ENCODE data around the gene WIPF2. TPM values are rescaled to one million over a fixed set of nuclear protein-coding genes. Genes with fewer than 3 reads are reported as not detected.
"Not testable (repeated sequence)": the region's sequence is repeated elsewhere in the genome, so short reads cannot be mapped to it uniquely, and the experiment has no call there.

Gene WIPF2
- total RNA-seq, 1 donor, result 11.8 TPM

GRCh38 chr17:40218006-40218739, 931 bp upstream of the WIPF2 start:
- H3K27me3 ChIP-seq (ENCODE audit: insufficient read depth, low read length), result no peaks in the 10 kb centered on the region
- H3K4me3 ChIP-seq (ENCODE audit: low read length), result peak overlapping the region; percentile 69
- H3K4me1 ChIP-seq (ENCODE audit: insufficient read depth, low read length), result peaks cover 22% of the 10 kb centered on the region
- H3K9me3 ChIP-seq (ENCODE audit: low read depth, low read length), result no peaks in the 10 kb centered on the region

- peaks cover 26% of the 10 kb centered on the region for H3K4me1 ChIP-seq (ENCODE audit: insufficient read depth, low read length)
- no peaks in the 10 kb centered on the region for H3K27me3 ChIP-seq (ENCODE audit: insufficient read depth, low read length)
- H3K9me3 ChIP-seq (ENCODE audit: low read depth, low read length), result no peaks in the 10 kb centered on the region
- H3K4me3 ChIP-seq (ENCODE audit: low read length), result peak overlapping the region; percentile 69
Observed at GRCh38 chr17:40219594-40220338, 662 bp downstream of the WIPF2 start.

GRCh38 chr17:40224718-40225550, 5.8 kb downstream of the WIPF2 start:
- Histone ChIP-seq H3K9me3 (ENCODE audit: low read depth, low read length) (no peaks in the 10 kb centered on the region), H3K27me3 (ENCODE audit: insufficient read depth, low read length) (no peaks in the 10 kb centered on the region), H3K4me1 (ENCODE audit: insufficient read depth, low read length) (peaks cover 21% of the 10 kb centered on the region), H3K4me3 (ENCODE audit: low read length) (no peak overlapping the region)

DNA sequence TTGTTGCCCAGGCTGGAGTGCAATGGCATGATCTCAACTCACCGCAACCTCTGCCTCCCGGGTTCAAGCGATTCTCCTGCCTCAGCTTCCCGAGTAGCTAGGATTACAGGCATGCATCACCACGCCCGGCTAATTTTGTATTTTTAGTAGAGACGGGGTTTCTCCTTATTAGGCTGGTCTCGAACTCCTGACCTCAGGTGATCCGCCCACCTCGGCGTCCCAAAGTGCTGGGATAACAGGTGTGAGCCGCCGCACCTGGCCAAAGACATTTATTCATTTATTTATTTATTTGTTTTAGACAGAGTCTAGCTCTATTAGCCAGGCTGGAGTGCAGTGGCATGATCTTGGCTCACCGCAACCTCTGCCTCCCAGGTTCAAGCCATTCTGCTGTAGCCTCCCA, 10.0 kb downstream of the WIPF2 start:
- H3K27me3 ChIP-seq (ENCODE audit: insufficient read depth, low read length), result not testable (repeated sequence)

DNA sequence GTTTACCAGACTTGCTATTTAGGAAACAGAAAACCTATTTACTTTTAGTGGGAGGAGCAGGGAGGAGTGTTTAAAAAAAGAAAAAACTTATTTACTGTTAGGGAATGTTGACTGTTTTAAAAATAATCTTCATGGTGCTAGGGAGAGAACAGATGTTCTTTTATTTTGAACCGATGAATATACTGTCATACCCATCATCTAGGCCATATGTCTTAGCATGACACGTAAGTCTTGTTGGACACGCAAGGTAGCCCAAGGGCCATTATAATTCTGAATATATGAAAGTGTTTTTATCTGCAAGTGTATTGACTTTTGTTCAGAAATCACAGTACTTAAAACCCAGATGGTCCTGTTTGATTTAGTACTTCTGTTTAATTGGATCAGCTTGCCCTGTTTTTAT, 11.6 kb downstream of the WIPF2 start:
- H3K4me1 ChIP-seq (ENCODE audit: insufficient read depth, low read length), result peaks cover under 1% of the 10 kb centered on the region
- no peaks in the 10 kb centered on the region for H3K9me3 ChIP-seq (ENCODE audit: low read depth, low read length)
- H3K27me3 ChIP-seq (ENCODE audit: insufficient read depth, low read length), result no peaks in the 10 kb centered on the region
- no peak overlapping the region for H3K4me3 ChIP-seq (ENCODE audit: low read length)

More for the DNA sequence above, 10.0 kb downstream of the WIPF2 start:
- H3K4me3 ChIP-seq (ENCODE audit: low read length); H3K4me1 ChIP-seq (ENCODE audit: insufficient read depth, low read length); H3K9me3 ChIP-seq (ENCODE audit: low read depth, low read length): not testable (repeated sequence)

- H3K9me3 ChIP-seq (ENCODE audit: low read depth, low read length); H3K4me1 ChIP-seq (ENCODE audit: insufficient read depth, low read length); H3K27me3 ChIP-seq (ENCODE audit: insufficient read depth, low read length); H3K4me3 ChIP-seq (ENCODE audit: low read length): not testable (repeated sequence)
Observed at GRCh38 chr17:40231928-40232327, 12.8 kb downstream of the WIPF2 start.

- Histone ChIP-seq H3K27me3 (ENCODE audit: insufficient read depth, low read length) (no peaks in the 10 kb centered on the region), H3K9me3 (ENCODE audit: low read depth, low read length) (no peaks in the 10 kb centered on the region), H3K4me1 (ENCODE audit: insufficient read depth, low read length) (no peaks in the 10 kb centered on the region), H3K4me3 (ENCODE audit: low read length) (no peak overlapping the region)
Observed at GRCh38 chr17:40241252-40241834, 22.2 kb downstream of the WIPF2 start.

DNA sequence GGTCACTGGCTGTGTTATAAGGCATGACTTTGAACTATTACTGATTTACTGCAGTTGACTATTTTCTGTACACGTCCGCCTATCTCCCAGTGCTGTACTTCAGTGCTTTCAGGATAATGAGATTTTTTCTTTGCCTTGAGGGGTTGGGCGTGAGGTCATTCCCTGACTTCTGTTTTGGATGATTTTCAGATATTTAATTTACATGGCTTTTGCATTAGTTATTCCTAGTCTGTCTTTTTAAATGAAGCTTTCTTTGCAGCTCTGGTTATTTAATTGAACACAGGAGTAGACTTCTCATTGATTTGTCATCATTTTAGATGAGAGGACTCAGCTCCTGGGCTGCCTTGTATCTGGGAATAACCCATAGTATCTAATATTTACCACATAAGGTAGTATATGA, 23.7 kb downstream of the WIPF2 start:
- no peaks in the 10 kb centered on the region for H3K4me1 ChIP-seq (ENCODE audit: insufficient read depth, low read length)
- no peaks in the 10 kb centered on the region for H3K27me3 ChIP-seq (ENCODE audit: insufficient read depth, low read length)
- no peaks in the 10 kb centered on the region for H3K9me3 ChIP-seq (ENCODE audit: low read depth, low read length)
- H3K4me3 ChIP-seq (ENCODE audit: low read length), result no peak overlapping the region

- no peaks in the 10 kb centered on the region for H3K9me3 ChIP-seq (ENCODE audit: low read depth, low read length)
- H3K4me3 ChIP-seq (ENCODE audit: low read length), result no peak overlapping the region
- H3K27me3 ChIP-seq (ENCODE audit: insufficient read depth, low read length), result no peaks in the 10 kb centered on the region
- H3K4me1 ChIP-seq (ENCODE audit: insufficient read depth, low read length), result peaks cover 5% of the 10 kb centered on the region
Observed at GRCh38 chr17:40243761-40244160, 24.7 kb downstream of the WIPF2 start.

GRCh38 chr17:40244255-40244654, 25.2 kb downstream of the WIPF2 start:
- no peaks in the 10 kb centered on the region for H3K27me3 ChIP-seq (ENCODE audit: insufficient read depth, low read length)
- no peak overlapping the region for H3K4me3 ChIP-seq (ENCODE audit: low read length)
- H3K4me1 ChIP-seq (ENCODE audit: insufficient read depth, low read length), result peaks cover 5% of the 10 kb centered on the region
- H3K9me3 ChIP-seq (ENCODE audit: low read depth, low read length), result no peaks in the 10 kb centered on the region

- Histone ChIP-seq H3K27me3 (ENCODE audit: insufficient read depth, low read length) (no peaks in the 10 kb centered on the region), H3K4me3 (ENCODE audit: low read length) (no peak overlapping the region), H3K4me1 (ENCODE audit: insufficient read depth, low read length) (peaks cover 5% of the 10 kb centered on the region)
Observed at GRCh38 chr17:40247926-40248495, 28.9 kb downstream of the WIPF2 start.

DNA sequence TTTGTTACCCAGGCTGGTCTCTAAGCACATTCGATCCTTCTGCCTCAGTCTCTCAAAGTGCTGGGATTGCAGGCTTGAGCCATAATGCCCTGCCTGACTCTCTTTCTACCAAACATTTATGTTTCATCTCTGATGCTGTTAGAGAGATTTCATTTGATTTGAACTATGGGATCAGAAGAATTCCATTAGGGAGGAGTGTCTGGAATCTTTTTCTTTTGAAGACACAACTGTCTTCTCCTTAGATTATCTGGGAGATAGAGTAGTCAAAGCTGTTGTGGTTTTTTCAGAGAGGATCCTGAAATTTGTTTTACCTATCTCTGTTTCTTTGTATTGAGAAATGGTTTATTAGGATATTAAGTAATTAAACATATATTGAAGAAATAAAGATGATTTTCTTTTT, 29.4 kb downstream of the WIPF2 start:
- Histone ChIP-seq H3K9me3 (ENCODE audit: low read depth, low read length) (no peaks in the 10 kb centered on the region), H3K4me3 (ENCODE audit: low read length) (no peak overlapping the region), H3K27me3 (ENCODE audit: insufficient read depth, low read length) (no peaks in the 10 kb centered on the region), H3K4me1 (ENCODE audit: insufficient read depth, low read length) (peaks cover 5% of the 10 kb centered on the region)

More at GRCh38 chr17:40247926-40248495, 28.9 kb downstream of the WIPF2 start:
- no peaks in the 10 kb centered on the region for H3K9me3 ChIP-seq (ENCODE audit: low read depth, low read length)

- H3K9me3 ChIP-seq (ENCODE audit: low read depth, low read length), result no peaks in the 10 kb centered on the region
- no peak overlapping the region for H3K4me3 ChIP-seq (ENCODE audit: low read length)
- H3K4me1 ChIP-seq (ENCODE audit: insufficient read depth, low read length), result peaks cover 5% of the 10 kb centered on the region
- H3K27me3 ChIP-seq (ENCODE audit: insufficient read depth, low read length), result no peaks in the 10 kb centered on the region
Observed at GRCh38 chr17:40251576-40251975, 32.5 kb downstream of the WIPF2 start.

- Histone ChIP-seq H3K4me3 (ENCODE audit: low read length) (no peak overlapping the region), H3K27me3 (ENCODE audit: insufficient read depth, low read length) (no peaks in the 10 kb centered on the region), H3K4me1 (ENCODE audit: insufficient read depth, low read length) (peaks cover under 1% of the 10 kb centered on the region), H3K9me3 (ENCODE audit: low read depth, low read length) (no peaks in the 10 kb centered on the region)
Observed at GRCh38 chr17:40253565-40253964, 34.5 kb downstream of the WIPF2 start.

Measured in mononuclear cell (primary cell).